Neural cell (in vitro differentiated cells): ENCODE measurements around the gene CHCHD3. TPM values are rescaled to one million over a fixed set of nuclear protein-coding genes. Genes with fewer than 3 reads are reported as not detected.

Experiments
- H2AFZ ChIP-seq: fragments of 200-600, 300-800 bp; sonication (generic), shearing (Covaris generic); 2 replicates; pipeline ENCODE4 v1.6.0; 2014; ENCODE audit warnings: low read depth, mild to moderate bottlenecking, antibody characterized with exemption, low read length, moderate library complexity
- H3F3A ChIP-seq: fragments of 200-600 bp; shearing (Covaris generic); 2 replicates; pipeline ENCODE4 v1.6.1; 2016; ENCODE audit warnings: mild to moderate bottlenecking, moderate library complexity, mixed read lengths, antibody characterized with exemption, low read length; ENCODE audit not compliant: insufficient read depth, poor library complexity, severe bottlenecking
- H3K27ac ChIP-seq: fragments of 200-600, 300-800 bp; sonication (generic), shearing (Covaris generic); 2 replicates; pipeline ENCODE4 v1.5.1; 2014; ENCODE audit warnings: mild to moderate bottlenecking, low read length, moderate library complexity
- H3K27me3 ChIP-seq: fragments of 300-800, 200-600 bp; sonication (generic), shearing (Covaris generic); 2 replicates; pipeline ENCODE4 v1.6.0; 2014; ENCODE audit warnings: mild to moderate bottlenecking, low read depth, low read length, moderate library complexity; ENCODE audit not compliant: insufficient read depth
- H3K36me3 ChIP-seq: fragments of 300-800, 200-600 bp; sonication (generic), shearing (Covaris generic); 2 replicates; pipeline ENCODE4 v1.5.1; 2014; ENCODE audit warnings: mild to moderate bottlenecking, antibody characterized with exemption, low read length, moderate library complexity; ENCODE audit not compliant: insufficient read depth
- H3K4me2 ChIP-seq: fragments of 300-800, 200-600 bp; sonication (generic), shearing (Covaris generic); 2 replicates; pipeline ENCODE4 v1.6.0; 2014; ENCODE audit warnings: mild to moderate bottlenecking, low read length
- H3K4me3 ChIP-seq: fragments of 300-800, 200-600 bp; sonication (generic), shearing (Covaris generic); 2 replicates; pipeline ENCODE4 v1.5.1; 2014; ENCODE audit warnings: mild to moderate bottlenecking, low read length, moderate library complexity
- H3K79me2 ChIP-seq: fragments of 200-600 bp; shearing (Covaris generic); replicated peaks from 2 replicates; pipeline ENCODE4 v1.6.0; 2014; ENCODE audit warnings: mild to moderate bottlenecking, low read length, moderate library complexity; ENCODE audit not compliant: insufficient read depth
- H3K9ac ChIP-seq: fragments of 300-800, 200-600 bp; sonication (generic), shearing (Covaris generic); 2 replicates; pipeline ENCODE4 v1.6.1; 2016; ENCODE audit warnings: mild to moderate bottlenecking, low read length, mixed read lengths
- H3K9me2 ChIP-seq: fragments of 200-600 bp; shearing (Covaris generic); 2 replicates; pipeline ENCODE4 v1.6.1; 2016; ENCODE audit warnings: mild to moderate bottlenecking, low read length, mixed read lengths; ENCODE audit not compliant: insufficient read depth
- H3K9me3 ChIP-seq: fragments of 200-600, 300-800 bp; sonication (generic), shearing (Covaris generic); 2 replicates; pipeline ENCODE4 v1.6.1; 2016; ENCODE audit warnings: mild to moderate bottlenecking, mixed run types, low read length, moderate library complexity, mixed read lengths
- H4K20me1 ChIP-seq: fragments of 200-600 bp; shearing (Covaris generic); 2 replicates; pipeline ENCODE4 v1.6.1; 2016; ENCODE audit warnings: mild to moderate bottlenecking, mixed run types; ENCODE audit not compliant: insufficient read depth
- CTCF ChIP-seq: fragments of 450-650 bp; IDR thresholded peaks from 2 replicates; pipeline ENCODE4 v1.5.1; 2014; ENCODE audit warnings: antibody characterized with exemption, mild to moderate bottlenecking, moderate library complexity; ENCODE audit not compliant: poor library complexity, severe bottlenecking
- EP300 ChIP-seq: fragments of 450-650 bp; conservative IDR thresholded peaks from 2 replicates; pipeline ENCODE4 v1.6.1; 2014; ENCODE audit warnings: antibody characterized with exemption, mild to moderate bottlenecking, moderate library complexity; ENCODE audit not compliant: poor library complexity, severe bottlenecking
- EZH2 ChIP-seq: fragments of 200-600, 300-800 bp; shearing (Covaris generic), sonication (generic); IDR thresholded peaks from 2 replicates; pipeline ENCODE4 v1.6.1; 2014; ENCODE audit warnings: antibody characterized with exemption, low read length, borderline replicate concordance, mild to moderate bottlenecking; ENCODE audit not compliant: insufficient read depth, poor library complexity, severe bottlenecking
- MXI1 ChIP-seq: fragments of 450-650 bp; conservative IDR thresholded peaks from 2 replicates; pipeline ENCODE4 v1.6.1; 2014; ENCODE audit warnings: antibody characterized with exemption, mild to moderate bottlenecking; ENCODE audit not compliant: poor library complexity, severe bottlenecking
- POLR2AphosphoS5 ChIP-seq: IDR thresholded peaks from 2 replicates; pipeline ENCODE4 v1.6.1; 2012
- RAD21 ChIP-seq: fragments of 450-650 bp; conservative IDR thresholded peaks from 2 replicates; pipeline ENCODE4 v1.6.1; 2014; ENCODE audit warnings: antibody characterized with exemption, mild to moderate bottlenecking, moderate library complexity
- REST ChIP-seq: IDR thresholded peaks from 2 replicates; pipeline ENCODE4 v1.6.1; 2012; ENCODE audit warnings: borderline replicate concordance
- SMC3 ChIP-seq: fragments of 450-650 bp; conservative IDR thresholded peaks from 2 replicates; pipeline ENCODE4 v1.6.1; 2014; ENCODE audit warnings: antibody characterized with exemption, mild to moderate bottlenecking, moderate library complexity; ENCODE audit not compliant: poor library complexity
- TAF1 ChIP-seq: IDR thresholded peaks from 2 replicates; pipeline ENCODE4 v1.6.1; 2012; ENCODE audit warnings: low read depth
- polyA plus RNA-seq: library from polyadenylated mRNA; depleted of rRNA; stranded (reverse); fragments of >200 nt; gene quantifications from 2 replicates; pipeline ENCODE4 v1.2.3, GENCODE V29; 2014

CHCHD3 gene
- polyA plus RNA-seq, 1 donor from 2014 or later, result 89.9 TPM

GRCh38 chr7:132941428-132941827 is 140.5 kb downstream of the CHCHD3 start:
- H3K9ac ChIP-seq, result no peak overlapping the region
- no peak overlapping the region for H2AFZ ChIP-seq
- no peak overlapping the region for H3K4me3 ChIP-seq
- no peak overlapping the region for H3K27ac ChIP-seq
- H3K27me3 ChIP-seq, result no peaks in the 10 kb centered on the region
- no peaks in the 10 kb centered on the region for H3K36me3 ChIP-seq
- TF ChIP-seq REST (no peak), RAD21 (no peak), EP300 (no peak), TAF1 (no peak), POLR2AphosphoS5 (no peak), SMC3 (no peak), MXI1 (no peak), EZH2 (no peak), CTCF (no peak)
- no peaks in the 10 kb centered on the region for H3K9me3 ChIP-seq
- no peaks in the 10 kb centered on the region for H4K20me1 ChIP-seq
- no peaks in the 10 kb centered on the region for H3F3A ChIP-seq
- H3K9me2 ChIP-seq, result no peaks in the 10 kb centered on the region
- no peak overlapping the region for H3K4me2 ChIP-seq
- H3K79me2 ChIP-seq, result no peaks in the 10 kb centered on the region

GRCh38 chr7:132940084-132940483 is 141.8 kb downstream of the CHCHD3 start:
- Histone ChIP-seq H3K4me3 (peak overlapping the region; percentile 6), H4K20me1 (no peaks in the 10 kb centered on the region), H3K36me3 (no peaks in the 10 kb centered on the region), H3K9me3 (no peaks in the 10 kb centered on the region), H3F3A (no peaks in the 10 kb centered on the region), H3K9ac (no peak overlapping the region), H3K9me2 (no peaks in the 10 kb centered on the region), H3K79me2 (no peaks in the 10 kb centered on the region), H2AFZ (no peak overlapping the region), H3K4me2 (peak overlapping the region; percentile 11), H3K27me3 (no peaks in the 10 kb centered on the region), H3K27ac (no peak overlapping the region)
- TF ChIP-seq EZH2, result no peak
- no peak for TF ChIP-seq TAF1
- TF ChIP-seq POLR2AphosphoS5, result no peak
- no peak for TF ChIP-seq MXI1
- no peak for TF ChIP-seq REST
- no peak for TF ChIP-seq EP300
- no peak for TF ChIP-seq RAD21
